HG02678 (cell line): ENCODE measurements around the gene PTGER2.

Experiments
- ATAC-seq: cut with Tn5 transposase; IDR thresholded peaks from one replicate; pipeline ENCODE4 v1.9.1; 2021; ENCODE audit warnings: mild to moderate bottlenecking, moderate library complexity; ENCODE audit not compliant: unreplicated experiment

The PTGER2 gene

DNA sequence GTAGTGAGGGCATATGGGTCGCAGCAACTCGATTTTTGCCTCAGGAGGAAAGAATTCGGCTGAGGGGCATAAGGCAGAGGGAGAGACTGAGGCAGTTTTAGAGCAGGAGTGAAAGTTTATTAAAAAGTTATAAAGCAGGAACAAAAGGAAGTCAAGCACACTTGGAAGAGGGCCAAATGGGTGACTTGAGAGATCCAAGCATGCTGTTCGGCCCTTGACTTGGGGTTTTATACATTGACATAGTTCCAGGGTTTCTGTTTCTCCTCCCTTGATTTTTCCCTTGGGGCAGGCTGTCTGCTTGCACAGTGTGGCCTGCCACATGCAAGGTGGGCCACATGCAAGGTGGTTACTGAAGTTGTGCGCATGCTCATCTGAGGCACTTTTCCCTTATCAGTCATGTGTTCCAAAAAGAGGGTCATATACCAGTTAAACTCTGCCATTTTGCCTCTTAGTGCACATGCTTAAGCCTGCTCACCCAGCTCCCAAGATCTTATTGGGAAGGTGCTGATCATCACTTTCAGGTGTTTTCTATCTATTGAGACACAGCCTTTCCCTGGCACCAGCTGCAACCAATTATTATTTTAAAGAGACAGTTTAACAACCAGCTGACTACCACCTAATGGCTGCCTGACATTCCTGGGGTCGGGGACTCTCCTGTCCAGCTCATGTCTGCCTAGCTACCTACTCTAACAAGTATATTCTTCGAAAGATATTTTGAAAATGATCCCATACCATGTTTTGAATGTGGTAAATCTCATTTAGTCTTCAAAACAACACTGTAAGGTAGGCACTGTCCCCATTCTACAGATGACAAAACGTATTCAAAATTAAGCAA, 19.9 kb downstream of the PTGER2 start:
- ATAC-seq = no peak

DNA sequence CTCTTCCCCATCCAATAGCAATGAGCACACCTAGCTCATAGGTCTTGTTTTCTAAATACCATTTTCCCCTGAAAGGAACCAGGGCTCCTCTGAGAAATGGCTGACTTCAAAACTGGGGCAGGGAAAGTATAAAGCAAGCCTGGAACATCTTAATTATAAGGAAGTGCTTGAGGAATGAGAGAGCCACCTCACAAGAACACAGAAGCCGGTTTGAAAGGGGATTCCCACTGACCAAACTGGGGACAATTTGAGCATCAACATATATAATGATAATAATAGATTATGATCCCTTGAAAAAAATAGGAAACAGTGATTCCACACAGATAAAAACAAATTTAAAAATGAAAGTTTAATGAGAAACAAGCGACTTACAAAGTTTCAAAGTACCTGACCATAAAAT, 22.1 kb downstream of the PTGER2 start:
- ATAC-seq = no peak

DNA sequence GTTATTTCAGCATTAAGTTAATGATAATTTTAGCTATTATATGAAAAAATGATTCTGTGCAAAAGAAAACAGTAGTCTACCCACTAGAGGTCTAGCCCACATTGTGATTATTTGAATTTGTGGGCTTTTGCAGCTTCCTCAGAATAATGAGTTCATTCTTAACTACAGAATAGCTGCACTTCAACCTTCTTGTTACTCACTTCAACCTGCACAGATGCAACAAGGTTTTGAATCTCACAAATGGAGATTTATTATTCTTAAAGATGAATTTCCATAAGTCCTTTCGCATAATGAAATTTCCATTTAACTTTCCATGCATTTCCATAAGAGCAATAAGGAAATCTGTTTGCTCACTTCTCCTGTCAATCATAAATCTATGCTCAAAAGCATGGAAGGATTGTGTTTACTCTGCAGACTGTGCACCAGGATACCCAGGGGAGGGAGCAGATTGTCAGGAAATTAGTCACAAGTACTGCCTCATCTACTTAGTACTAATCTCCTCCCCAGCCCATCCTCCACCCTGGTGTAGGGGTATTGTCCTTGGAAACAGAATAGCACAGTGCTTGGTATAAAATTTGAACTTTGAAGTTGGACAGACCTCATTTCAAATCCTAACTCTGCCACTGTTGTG, 24.1 kb downstream of the PTGER2 start:
- ATAC-seq = no peak

DNA sequence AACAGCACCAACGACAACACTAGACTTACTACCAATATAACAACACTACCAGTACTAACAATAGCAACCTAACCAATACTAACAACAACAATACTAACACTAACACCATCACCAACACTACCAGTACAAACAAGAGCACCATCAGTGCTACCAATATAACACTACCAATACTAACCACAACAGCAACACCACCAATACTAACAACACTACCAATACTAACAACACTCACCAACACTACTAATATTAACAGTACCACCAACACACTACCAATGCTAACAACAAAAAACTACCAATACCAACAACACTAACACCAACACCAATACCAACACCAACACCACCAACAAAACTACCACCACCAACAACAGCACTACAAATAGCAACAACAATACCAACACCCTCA, 25.1 kb downstream of the PTGER2 start:
- ATAC-seq = no peak

DNA sequence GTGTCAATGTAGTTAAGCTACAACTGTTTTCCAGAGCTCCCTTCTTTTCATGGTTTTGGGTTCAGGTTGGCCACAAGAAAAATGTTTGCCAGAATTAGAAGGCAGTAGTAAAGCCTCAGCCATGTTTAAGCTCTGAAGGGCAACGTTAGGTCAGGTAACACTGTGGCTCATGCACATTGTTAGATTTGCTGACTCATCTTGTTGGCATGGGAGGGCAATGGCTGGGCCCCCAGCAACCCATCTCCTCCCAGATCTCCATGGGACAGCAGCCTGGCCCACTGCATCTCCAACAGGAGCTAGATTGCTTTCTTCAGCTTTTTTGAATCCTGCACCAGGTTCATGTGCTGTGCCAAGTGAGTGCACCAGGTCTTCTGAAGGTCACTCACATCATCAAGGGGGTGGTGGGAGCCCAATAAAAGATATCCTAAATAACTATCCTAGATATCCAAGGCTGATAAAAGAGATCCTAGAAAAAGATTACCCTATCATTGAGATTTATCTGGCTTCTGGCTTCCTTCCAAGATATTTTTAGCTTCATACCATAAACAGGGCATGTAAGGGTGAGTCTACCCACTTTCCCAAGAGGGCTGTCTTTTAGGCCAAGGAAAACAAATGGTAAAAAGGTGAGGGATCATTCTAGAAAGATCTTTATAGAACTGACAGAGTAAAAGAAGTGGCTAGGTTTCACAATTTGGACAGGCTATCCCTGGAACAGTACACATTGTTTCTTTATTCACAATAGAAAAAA, 28.9 kb downstream of the PTGER2 start:
- ATAC-seq = no peak

DNA sequence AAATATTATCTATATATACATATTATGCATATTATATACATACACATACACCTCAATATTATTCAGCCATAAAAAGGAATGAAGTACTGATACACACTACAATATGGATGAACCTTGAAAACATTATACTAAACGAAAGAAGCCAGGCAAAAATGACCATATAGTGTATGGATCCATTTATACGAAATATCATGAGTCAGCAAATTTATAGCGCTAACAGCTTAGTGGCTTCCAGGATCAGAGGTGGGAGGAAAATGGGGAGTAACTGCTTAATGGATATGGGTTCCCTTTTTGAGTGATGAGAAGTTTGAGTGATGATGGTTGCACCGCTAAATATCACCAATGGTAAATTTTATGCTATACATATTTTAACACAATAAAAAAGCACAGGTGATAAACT, 32.7 kb downstream of the PTGER2 start:
- ATAC-seq = no peak

DNA sequence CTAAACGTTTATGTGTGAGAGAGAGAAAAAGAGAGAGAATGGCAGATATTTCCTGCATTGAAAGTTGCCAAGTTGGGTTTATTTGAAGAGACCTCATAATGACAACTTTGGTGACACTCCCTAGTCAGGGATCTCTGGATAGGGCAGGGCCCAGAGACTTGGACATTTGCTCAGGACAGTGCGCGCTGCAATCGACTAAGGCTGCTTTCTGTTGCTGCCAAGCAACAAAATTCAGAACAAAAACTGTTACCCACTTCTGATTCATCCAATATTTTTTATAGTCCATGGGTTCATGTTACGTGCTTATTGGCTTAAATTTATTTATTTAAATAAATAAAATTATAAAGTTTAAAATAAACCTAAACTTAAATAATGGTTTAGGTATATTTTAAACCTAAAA, 34.2 kb downstream of the PTGER2 start:
- no peak for ATAC-seq

DNA sequence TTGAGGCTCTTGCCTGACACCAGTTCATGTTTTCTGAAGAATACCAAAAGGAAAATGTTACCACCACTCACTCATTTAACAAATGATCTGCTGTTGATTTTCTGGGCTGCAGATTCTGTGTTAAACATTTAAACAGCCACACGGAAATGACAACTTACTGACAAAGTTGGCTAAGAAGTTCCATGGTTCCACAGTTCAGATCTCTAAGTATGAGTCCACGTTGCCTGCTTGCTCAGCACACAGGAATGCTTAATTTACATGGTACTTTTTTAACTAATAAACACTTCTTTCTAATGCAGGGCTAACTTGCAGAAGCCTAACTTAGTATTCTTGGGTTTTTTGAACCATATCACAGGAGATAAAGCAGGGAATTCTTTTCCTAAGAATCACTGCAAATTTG, 34.7 kb downstream of the PTGER2 start:
- no peak for ATAC-seq

DNA sequence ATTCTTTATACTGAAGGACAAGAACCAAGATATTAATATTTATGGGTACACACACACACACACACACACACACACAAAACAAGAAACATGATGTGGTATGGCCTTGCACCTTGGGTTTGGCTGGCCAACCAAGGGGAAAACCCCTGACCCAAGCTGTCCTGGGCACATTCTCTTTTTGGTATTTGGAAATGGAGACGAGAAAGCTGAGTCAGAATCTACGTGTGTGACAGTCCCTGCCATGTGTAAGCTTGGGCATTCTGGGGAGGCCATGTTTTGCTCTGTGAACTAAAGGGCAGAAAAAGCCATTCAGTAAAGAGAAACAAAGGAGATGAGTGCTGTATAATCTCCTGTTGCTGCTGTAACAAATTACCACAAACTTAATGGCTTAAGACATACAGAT, 35.6 kb downstream of the PTGER2 start:
- no peak for ATAC-seq

DNA sequence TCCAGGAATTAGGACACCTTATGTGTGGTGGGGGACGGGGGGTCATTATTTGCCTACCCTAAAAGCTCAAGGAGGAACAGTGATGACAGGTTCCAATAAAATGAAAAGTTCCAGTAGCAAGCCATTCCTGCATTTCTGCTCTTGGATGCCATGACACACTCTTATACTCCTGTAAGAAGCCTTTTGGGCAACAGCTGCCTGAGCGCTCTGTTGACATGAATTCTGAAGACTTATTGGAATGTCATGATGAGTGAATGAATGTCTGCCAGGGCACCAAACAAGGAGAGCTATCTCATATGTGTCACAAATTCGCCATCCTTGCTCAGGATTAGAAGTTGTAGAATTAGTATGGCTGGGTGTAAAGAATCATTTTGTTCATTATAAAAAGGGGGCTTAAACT, 36.3 kb downstream of the PTGER2 start:
- no peak for ATAC-seq

DNA sequence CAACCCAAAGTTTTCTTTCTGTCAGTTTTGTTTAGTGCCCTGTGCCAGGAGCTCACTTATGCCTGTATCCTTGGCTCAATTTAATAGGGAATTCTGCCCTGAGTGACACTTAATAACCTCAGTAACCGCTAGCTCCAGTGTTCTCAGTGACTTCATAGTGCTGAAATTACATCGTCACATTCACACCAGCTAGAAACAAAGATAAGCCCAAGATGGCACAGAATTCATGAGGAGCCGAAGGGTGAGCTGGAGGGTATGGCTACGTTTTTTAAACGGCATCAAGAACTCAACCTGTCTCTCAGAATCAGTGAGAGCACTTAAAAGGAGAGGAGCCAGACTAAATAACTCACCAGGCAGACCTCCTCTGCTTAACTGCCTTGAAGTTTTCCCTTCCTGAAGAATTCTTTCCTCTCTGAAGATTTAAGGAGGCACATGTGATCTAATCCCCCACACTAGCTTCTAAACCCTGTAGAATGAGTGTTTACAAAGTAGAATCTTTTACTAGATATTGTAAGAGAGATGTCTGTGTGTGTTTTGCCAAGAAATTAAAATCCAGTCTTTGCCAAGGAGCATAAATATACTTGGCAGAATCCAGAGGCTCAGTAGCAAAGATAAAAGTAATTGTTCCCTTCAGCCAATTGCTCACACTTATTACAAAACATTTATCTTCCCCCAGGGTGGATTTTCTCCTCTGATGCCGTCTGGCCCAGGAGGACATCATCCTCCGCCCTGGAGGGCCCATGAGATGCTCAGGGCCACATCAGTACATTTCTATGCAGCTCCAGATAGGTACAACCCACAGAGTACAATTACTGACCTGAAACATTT, 37.3 kb downstream of the PTGER2 start:
- ATAC-seq = no peak

DNA sequence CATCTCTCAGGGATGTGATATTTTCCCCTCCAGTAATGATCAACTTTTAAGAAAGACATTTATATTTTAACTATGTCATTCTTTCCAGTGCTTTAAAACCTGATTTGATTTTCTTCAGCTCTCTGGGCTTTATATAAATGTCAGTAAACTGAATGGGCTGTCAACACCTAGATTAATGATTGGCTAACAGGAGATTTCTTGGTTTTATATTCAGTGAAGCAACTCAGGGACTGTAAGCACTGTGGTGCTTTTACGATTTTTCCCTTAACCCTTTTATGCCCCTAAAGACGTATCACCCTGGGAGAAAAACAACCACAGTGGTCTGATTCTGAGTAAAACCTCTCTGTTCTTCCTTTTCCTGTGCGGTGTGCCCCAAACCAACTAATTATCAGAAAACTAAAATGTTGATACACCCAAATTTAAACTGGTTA, 38.0 kb downstream of the PTGER2 start:
- peak; percentile 67 for ATAC-seq

DNA sequence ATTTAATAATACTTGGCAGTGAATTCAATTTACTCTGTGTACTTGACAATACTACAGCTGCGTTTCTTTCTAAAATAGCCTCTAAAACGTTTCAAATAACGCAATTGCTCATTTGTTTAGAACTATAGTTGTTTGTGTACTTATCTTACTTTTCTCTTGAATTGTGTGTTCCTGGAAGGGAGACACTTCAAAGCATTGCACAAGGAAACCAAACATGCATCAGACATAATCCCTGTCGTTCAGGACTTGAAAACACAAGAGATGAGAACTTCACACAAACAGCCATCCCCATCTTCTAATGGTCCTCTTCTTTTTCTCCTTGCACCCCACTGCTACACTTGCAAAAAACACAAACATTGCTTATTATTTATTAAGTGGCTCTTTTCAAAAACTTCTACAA, 38.5 kb downstream of the PTGER2 start:
- no peak for ATAC-seq

DNA sequence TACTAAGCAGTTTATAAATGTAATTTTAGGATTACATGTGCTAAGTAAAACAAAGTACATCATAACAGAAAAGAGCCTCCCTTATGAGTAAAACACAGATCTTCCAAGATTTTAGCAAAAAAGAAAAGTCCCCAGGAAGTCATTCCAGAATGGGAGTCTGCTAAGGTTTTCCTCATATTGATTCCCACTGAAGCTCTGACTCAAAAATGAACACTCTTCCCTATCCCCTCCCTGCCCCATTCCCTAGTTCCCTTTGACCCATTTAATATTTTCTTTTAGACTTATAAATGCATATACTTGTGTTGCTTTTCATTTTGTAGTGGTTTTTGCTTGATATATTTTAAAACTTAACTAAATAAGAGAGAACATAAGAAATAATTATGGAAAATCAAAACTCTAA, 40.1 kb downstream of the PTGER2 start:
- ATAC-seq = no peak

DNA sequence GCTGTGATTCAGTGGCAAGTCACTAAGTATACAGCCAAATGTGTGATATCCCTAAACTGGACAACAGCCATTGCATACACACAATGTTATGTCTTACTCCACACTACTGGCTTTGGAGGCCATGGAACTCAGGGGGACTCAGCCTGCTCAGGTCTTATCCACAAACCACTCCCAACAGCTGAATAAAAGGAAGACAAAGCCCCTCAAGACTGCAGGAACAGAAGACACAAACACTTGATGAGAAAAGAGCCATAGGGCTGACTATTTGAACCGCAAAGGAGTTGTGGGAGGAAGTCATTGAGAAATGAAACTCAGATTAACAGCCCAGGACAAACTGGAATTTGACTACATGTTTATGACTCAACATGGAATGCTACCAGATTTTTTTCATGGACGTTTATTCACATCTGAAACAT, 40.9 kb downstream of the PTGER2 start:
- ATAC-seq = no peak

DNA sequence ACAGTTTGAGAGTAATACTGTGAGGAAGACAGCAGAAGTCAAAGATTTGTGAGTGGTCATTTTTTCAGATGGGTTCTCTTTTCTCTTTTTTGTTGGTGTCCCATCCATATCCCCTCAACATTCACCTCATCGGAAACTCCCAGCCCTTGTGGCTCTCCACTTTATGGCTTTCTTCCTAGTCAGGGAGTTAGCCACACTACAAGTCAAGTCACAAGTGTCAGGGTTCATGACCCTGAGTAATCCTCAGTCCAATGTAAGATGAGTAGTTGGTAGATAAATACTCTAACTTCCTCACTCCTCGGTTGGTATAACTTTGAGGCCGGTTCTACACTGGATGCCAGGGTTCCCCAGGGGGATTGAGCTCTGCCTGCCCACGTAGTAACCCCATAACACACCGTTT, 41.4 kb downstream of the PTGER2 start:
- ATAC-seq = no peak

DNA sequence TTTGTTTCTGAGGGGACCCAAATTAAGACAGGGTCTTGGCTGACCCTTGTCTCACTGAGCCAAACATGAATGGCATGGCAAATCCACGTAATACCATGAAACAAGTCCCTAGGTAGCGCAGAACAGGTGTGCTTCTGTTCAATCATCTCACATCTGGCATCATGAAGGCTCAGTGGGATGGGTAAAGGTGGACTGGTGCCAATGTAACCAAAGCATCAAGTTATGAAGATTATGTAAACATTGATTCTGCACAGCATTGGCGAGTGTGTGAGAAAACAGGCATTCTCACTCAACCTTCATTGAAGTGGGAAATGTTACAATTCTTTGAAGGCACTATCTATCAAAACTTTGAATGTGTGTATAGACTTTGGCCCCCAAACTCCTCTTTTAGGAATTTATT, 41.9 kb downstream of the PTGER2 start:
- no peak for ATAC-seq

DNA sequence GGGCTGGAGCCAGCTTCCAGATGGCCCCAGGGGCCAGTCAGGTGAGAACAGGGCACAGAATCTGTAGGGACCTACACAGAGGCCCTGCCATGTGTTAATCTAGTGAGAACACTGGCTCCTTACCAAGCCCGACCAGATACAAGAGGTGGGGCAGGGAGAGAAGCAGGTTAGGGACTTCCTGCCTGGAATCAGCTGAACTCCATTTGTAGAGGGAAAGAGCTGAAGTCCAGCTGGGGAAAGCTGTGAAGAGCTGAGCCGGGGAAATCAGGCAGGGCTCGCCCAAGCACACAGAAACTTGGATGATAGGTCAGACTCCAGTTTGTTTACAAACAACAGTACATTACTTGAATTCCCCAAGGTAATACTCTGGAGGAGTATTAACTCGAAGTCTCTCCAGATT, 46.7 kb downstream of the PTGER2 start:
- no peak for ATAC-seq

DNA sequence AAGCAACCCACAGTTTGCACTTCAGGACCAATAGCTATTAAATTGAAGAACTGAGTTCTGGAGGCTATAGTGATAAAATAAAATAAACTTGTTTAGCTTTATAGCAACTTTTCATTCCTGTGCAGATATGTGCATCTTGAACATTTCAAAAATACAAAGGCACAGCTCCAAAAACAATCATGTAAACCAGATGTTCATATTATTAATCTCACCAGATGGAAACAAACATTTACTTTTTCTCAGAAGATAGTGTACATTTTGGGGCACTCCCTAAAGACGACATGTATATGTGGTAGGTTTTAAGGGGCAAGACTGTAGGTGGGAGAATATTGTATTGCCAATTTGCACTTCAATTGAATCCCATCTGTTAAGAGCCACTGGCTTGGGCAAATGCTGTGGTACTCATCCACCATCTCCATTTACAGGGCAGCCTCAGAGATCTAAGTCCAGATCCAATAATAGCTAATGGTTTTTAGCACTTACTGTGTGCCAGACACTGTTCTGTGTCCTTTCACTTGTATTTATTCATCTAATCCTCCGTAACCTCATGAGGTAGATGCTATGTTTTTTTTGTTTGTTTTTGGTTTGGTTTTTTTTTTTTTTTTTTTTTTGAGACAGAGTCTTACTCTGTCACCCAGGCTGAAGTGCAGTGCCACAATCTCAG, 49.1 kb downstream of the PTGER2 start:
- ATAC-seq = no peak

DNA sequence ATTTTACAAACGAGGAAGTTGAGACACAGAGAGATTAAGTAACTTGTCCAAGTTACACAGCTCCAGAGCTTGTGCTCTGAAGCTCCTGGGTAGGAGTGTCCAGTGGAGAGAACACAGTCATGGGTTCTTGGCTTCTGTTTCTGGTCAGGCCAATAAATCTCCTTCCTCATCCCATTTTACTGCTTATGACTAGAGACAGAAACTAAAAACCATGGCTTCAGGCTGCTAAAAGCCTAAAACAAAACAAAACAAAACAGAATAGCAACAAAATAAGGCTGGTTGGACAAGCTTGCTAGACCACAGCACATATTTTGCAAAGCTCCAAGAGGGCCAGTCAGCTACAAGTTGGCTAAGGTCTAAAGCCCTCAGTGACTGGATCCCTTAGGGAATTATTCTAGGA, 49.8 kb downstream of the PTGER2 start:
- no peak for ATAC-seq

DNA sequence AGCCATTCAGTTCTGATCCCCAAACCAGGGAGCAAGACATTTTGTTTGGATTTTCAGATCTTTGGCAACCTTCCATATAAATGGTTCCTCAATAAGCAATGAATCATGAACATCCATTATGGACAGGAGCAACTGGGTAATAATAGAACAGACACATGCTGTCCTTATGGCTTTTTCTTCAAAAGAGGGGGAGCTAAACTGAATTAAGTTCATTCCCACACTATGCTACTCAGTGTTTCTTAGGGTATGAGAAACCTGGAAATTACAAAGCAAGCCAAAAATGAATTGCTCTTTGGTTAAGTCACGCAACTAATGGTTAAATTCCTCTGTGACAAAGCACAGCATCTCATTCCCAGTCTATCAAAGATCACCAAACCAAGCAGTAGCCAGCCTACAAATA, 51.0 kb downstream of the PTGER2 start:
- ATAC-seq = no peak
